HG03439 (cell line): ENCODE data around the gene UCK1.
A peak's percentile ranks its signal among the peaks of the same experiment; 100 is the strongest.
"Not testable (repeated sequence)": the region's sequence is repeated elsewhere in the genome, so short reads cannot be mapped to it uniquely, and the experiment has no call there.

Source experiments
- ATAC-seq: cut with Tn5 transposase; IDR thresholded peaks from one replicate; pipeline ENCODE4 v1.9.1; 2021; ENCODE audit warnings: mild to moderate bottlenecking, moderate library complexity; ENCODE audit not compliant: unreplicated experiment

The UCK1 gene

GRCh38 chr9:131524665-131525315 is 6.3 kb downstream of the UCK1 start:
- ATAC-seq, result no peak

- ATAC-seq, result no peak
Observed at GRCh38 chr9:131523451-131524435, 7.3 kb downstream of the UCK1 start.

DNA sequence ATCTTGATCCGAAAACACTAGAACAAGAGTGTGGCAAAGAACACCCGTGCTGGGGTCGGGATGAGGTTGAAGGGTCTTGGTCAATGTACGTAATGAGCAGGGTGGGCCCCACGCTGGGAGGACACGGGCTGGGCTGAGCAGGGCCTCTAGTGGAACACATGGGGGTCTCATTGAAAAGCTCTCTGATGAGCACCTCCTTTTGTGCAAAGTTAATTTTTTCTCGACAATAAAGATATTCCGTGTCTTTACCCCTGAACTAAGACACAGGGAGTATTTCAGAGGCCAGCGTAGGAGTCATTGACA is 8.0 kb downstream of the UCK1 start:
- no peak for ATAC-seq

GRCh38 chr9:131522257-131523085 is 8.6 kb downstream of the UCK1 start:
- ATAC-seq, result no peak

- ATAC-seq, result no peak
Observed at GRCh38 chr9:131521822-131522221, 9.2 kb downstream of the UCK1 start.

- ATAC-seq, result no peak
Observed at GRCh38 chr9:131521203-131521602, 9.9 kb downstream of the UCK1 start.

GRCh38 chr9:131520503-131520902 is 10.6 kb downstream of the UCK1 start:
- ATAC-seq, result no peak

DNA sequence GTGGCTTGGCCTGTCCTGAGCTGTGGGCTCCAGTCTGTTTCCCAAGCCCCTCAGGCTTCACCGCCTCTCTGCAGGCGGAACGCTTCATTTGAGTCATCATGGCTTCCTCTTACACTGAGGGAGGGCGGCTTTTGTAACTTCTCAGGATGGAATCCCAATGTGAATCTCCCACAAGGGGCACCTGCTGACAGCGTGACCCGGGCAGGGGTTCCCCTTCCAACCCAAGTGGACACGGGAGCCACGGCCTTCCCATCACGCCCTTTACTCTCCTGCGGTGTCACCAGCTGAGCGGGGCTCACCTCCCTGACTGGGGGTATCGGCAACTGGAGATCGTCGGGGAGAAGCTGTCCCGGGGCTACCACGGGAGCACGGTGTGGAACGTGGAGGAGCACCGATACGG is 12.5 kb downstream of the UCK1 start:
- no peak for ATAC-seq

DNA sequence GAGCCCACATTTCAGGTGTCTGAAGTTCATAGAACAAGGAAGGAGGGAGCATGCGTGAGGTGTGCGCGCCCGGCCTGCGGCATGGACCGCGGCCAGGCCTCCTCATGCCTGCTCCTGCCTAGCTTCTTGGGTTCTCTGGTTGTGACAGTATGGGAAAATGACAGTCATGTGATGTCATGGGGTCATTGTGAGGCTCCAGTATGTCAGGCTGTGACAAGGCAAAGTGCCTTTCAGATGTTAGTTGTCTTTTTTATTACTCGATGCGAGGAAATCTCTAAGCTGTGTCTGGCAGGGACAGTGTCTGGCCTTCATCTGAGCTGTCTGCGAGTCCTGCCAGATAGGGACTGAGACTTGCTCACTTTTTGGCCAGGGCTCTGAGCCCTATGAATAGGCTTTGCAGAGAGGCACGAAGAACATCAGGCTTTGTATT is 13.3 kb downstream of the UCK1 start:
- ATAC-seq, result no peak

- no peak for ATAC-seq
Observed at GRCh38 chr9:131516930-131517329, 14.1 kb downstream of the UCK1 start.

DNA sequence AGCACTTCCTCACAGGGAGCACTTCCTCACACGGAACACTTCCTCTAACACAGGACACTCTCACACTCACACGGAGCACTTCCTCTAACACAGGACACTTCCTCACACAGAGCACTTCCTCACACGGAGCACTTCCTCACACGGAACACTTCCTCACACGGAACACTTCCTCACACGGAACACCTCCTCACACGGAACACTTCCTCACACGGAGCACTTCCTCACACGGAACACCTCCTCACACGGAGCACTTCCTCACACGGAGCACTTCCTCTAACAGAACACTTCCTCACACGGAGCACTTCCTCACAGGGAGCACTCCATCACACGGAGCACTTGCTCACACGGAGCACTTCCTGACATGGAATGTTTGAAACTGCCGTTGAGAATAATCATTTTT is 15.0 kb downstream of the UCK1 start:
- no peak for ATAC-seq

DNA sequence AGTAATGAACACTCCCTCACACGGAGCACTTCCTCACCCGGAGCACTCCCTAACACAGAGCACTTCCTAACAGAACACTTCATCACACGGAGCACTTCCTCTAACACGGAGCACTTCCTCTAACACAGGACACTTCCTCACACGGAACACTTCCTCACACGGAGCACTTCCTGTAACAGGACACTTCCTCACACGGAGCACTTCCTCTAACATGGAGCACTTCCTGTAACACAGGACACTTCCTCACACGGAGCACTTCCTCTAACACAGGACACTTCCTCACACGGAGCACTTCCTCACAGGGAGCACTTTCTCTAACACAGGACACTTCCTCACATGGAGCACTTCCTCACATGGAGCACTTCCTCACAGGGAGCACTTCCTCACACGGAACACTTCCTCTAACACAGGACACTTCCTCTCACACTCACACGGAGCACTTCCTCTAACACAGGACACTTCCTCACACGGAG is 15.5 kb downstream of the UCK1 start:
- not testable (repeated sequence) for ATAC-seq

GRCh38 chr9:131513177-131513576 is 17.9 kb downstream of the UCK1 start:
- ATAC-seq, result no peak

DNA sequence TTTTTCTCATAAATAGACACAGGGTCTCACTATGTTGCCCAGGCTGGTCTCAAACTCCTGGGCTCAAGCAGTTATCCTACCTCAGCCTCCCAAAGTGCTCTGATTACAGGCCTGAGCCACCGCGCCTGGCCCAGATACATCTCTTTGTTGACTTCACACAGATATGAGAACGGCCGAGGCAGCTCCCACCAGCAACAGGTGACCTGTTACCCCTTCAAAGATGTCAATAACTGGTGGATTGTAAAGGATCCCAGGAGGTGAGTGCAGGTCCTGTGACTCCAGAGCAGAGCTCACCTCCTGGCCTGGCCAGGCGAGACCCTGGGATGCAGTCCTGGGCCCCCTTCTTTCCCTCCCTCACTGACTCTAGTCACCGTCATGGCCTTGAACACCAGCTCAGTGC is 19.2 kb downstream of the UCK1 start:
- no peak for ATAC-seq

DNA sequence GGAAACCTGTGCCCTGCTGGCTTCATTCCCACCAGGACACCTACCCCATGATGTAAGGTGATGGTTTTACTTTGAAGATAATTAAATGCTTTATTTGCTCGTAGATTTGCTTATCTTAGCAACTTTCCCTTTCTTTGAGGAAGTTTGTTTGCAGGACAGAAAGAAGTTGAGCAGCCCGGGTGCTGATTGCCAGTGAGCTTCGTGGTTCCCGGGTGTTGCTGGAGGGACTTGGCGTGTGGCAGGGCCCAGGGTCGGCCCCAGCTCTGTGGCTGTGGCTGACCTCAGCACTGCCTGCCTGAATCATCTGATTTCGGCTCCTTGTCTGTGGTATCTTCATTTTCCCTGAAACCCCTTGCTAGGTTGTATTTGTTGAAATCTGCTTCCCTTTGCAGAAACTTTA is 19.6 kb downstream of the UCK1 start:
- ATAC-seq, result no peak

GRCh38 chr9:131505012-131505411 is 26.1 kb downstream of the UCK1 start:
- ATAC-seq, result no peak

DNA sequence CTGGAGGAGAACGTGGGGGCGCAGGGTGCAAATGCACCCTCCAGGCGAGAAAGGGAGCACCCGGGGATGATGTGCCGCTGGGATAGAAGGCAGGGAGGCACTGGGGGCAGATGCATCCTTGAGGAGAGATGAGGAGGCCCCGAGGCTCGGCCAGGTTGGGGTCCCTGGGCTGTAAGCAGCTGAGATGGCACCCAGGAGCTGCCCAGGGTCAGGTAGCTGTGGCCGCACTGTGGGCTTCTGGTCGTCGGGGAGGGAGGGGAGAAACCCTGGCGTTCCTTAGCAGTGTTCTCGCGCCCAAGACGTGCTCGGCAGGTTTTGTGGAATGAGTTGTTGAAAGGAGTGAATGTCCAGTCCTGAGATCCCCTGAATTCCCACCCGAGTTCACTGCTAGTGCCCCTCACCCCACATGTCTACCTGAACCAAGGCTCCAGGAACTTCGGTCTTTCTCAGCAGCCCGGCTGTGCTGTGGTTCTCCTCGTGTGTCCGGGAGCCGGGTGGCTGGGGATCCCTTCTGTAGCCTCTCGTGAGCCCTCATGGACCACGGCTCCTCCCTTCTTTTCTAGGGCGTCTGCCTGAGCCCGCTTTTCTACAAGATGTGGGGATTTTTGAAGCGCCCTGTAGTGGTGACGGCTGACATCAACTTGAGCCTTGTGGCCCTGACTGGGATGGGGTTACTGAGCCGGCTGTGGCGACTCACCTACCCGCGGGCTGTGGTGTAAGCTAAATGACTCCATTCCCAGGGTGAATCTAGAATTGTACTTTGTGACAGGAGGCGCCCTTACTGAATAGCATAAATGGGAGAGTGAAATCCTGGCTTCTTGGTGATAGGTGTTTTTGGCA is 27.2 kb downstream of the UCK1 start:
- ATAC-seq, result no peak

DNA sequence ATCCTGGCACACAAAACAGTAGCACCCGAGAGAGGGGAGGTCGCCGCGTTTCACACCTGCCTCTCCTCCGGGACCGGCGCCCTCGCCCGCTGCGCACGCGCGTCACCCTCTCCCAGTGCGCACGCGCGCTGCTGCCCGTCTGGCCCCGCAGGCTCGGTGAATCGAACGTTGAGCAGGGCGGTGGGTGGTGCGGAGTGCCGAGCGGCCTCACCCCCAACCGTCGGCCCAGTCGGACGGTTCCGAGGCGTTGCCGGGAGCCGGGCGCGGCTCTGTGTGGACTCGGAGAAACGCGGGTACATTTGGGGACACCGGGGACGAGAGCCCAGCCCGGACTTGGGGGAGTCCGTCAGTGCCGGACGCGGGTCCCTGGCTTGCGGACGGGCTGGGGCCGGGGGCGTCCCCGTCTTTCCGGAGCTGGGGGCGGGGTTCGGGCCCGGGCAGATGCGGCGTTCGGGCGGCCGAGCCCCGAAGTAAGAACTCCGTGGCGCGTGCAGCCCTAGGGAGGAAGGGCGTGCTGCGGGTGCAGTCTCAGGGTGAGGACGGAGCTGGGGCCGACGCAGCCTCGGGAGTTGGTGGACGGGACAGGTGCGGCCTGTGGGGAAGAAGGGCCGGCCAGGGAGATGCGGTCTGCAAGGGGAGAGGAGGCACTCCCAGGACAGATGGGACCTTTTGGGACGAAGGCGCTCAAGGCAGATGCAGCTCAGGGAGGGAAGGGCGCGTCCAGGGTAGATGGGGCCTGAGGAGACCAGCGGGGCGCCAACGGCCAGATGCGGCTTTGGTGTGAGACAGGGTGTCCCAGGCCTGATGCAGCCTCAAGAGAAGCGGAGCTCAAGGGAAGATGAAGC is 28.1 kb downstream of the UCK1 start, which contains the start of gene POMT1:
TSS of gene POMT1 (plus strand) at position 138 of the 845 bp plus-strand sequence. CDS start 1,301 bp downstream, outside the sequence.
- peak; percentile 87 for ATAC-seq

DNA sequence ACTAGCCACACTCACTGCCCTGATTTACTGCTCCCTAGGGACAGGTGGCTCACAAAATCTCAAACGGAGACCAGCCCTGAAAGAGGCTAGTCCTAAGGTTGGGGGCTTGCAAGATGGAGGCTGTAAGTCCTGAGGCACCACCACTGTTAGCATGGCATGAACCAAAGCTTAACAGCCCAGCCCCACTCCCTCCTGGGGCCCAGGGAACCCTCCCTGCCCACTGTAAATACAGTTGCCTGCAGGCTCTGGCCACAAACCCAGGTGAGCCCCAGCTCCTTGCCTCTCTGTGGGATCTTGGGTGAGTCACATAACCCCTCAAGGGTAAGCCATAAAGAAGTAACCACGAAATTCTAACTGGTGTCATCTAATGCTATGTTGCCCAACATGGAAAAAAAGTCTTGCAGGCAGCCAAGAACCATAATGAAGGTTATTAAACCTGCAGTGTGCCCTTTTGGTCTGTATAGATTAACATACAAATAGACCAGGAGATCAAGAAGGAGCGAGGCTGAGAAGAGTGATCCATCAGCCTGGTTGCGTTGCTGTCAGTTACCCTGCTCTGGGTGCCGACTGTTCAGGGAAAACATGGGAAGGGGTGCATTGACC is 30.0 kb downstream of the UCK1 start:
- no peak for ATAC-seq
